Activated naive CD8-positive, alpha-beta T cell treated with anti-CD3 and anti-CD28 coated beads, Interleukin-2, amount 50 U/mL, for 16 hours (primary cell): ENCODE measurements around the gene ANKDD1A.
A peak's percentile ranks its signal among the peaks of the same experiment; 100 is the strongest.

Experiments used
- DNase-seq: peaks from one replicate; pipeline ENCODE4 v3.0.0-alpha.2; 2020; ENCODE audit warnings: low read depth, low spot score

Gene ANKDD1A

GRCh38 chr15:64911311-64912186 lies at the start of gene ANKDD1A:
Gene ANKDD1A (plus strand): TSS chr15:64911902. CDS start chr15:64911931, 29 bp downstream.
- no peak for DNase-seq

- DNase-seq = no peak
Observed at GRCh38 chr15:64861960-64862359, 49.7 kb upstream of the ANKDD1A start.

- no peak for DNase-seq
Observed at GRCh38 chr15:64862408-64862807, 49.3 kb upstream of the ANKDD1A start.

- no peak for DNase-seq
Observed at GRCh38 chr15:64864068-64864467, 47.6 kb upstream of the ANKDD1A start.

GRCh38 chr15:64865126-64865997 lies 46.3 kb upstream of the ANKDD1A start:
- no peak for DNase-seq

- DNase-seq = no peak
Observed at GRCh38 chr15:64865998-64866520, 45.6 kb upstream of the ANKDD1A start.

- no peak for DNase-seq
Observed at GRCh38 chr15:64869501-64869900, 42.2 kb upstream of the ANKDD1A start.

- DNase-seq = no peak
Observed at GRCh38 chr15:64870353-64870752, 41.3 kb upstream of the ANKDD1A start.

- DNase-seq = no peak
Observed at GRCh38 chr15:64875641-64876223, 36.0 kb upstream of the ANKDD1A start.

GRCh38 chr15:64877435-64877834 lies 34.3 kb upstream of the ANKDD1A start:
- DNase-seq = no peak

- no peak for DNase-seq
Observed at GRCh38 chr15:64878705-64879104, 33.0 kb upstream of the ANKDD1A start.

GRCh38 chr15:64883100-64883581 lies 28.6 kb upstream of the ANKDD1A start:
- DNase-seq = no peak

GRCh38 chr15:64883997-64884511 lies 27.6 kb upstream of the ANKDD1A start:
- peak; percentile 55 for DNase-seq

GRCh38 chr15:64884679-64885078 lies 27.0 kb upstream of the ANKDD1A start:
- DNase-seq = no peak

- DNase-seq = no peak
Observed at GRCh38 chr15:64888336-64888735, 23.4 kb upstream of the ANKDD1A start.

- no peak for DNase-seq
Observed at GRCh38 chr15:64891561-64891960, 20.1 kb upstream of the ANKDD1A start.

GRCh38 chr15:64892847-64893403 lies 18.8 kb upstream of the ANKDD1A start:
- DNase-seq = no peak

- peak; percentile 93 for DNase-seq
Observed at GRCh38 chr15:64893481-64894394, 18.0 kb upstream of the ANKDD1A start.

GRCh38 chr15:64894395-64895056 lies 17.2 kb upstream of the ANKDD1A start:
- no peak for DNase-seq
